ENCODE measurements around the gene BANP.

The BANP gene

GRCh38 chr16:88057656-88058055, 106.4 kb downstream of the BANP start:
- no peak for TF ChIP-seq EZH2 (IDR thresholded peaks at IDR 0.05; ENCODE audit: borderline replicate concordance, low read length)
- no peak for TF ChIP-seq CTCF (IDR thresholded peaks at IDR 0.05; ENCODE audit: low read length)
- no peaks in the 10 kb centered on the region for H3K9me3 ChIP-seq (ENCODE audit: low read length)
- H3K79me2 ChIP-seq (ENCODE audit: insufficient read depth, low read length), result no peaks in the 10 kb centered on the region
- no peaks in the 10 kb centered on the region for H4K20me1 ChIP-seq (ENCODE audit: insufficient read depth, low read length)
- H2AFZ ChIP-seq (ENCODE audit: low read length), result no peak overlapping the region
- H3K27me3 ChIP-seq (ENCODE audit: insufficient read depth, low read length), result no peaks in the 10 kb centered on the region
- no peak overlapping the region for H3K4me2 ChIP-seq (ENCODE audit: low read length)
- H3K4me1 ChIP-seq (ENCODE audit: insufficient read depth, low read length, severe bottlenecking), result peaks cover 6% of the 10 kb centered on the region
- H3K4me3 ChIP-seq (ENCODE audit: low read depth, low read length, poor library complexity, severe bottlenecking), result no peak overlapping the region
- no peaks in the 10 kb centered on the region for H3K9me2 ChIP-seq (ENCODE audit: low read depth, low read length)
- H3K27ac ChIP-seq (ENCODE audit: low read depth, low read length, poor library complexity, severe bottlenecking), result no peak overlapping the region
- peaks cover 16% of the 10 kb centered on the region for H3K36me3 ChIP-seq (ENCODE audit: insufficient read depth, low read length)
- H3F3A ChIP-seq (ENCODE audit: insufficient read depth, low read length), result no peaks in the 10 kb centered on the region
- no peak overlapping the region for H3K9ac ChIP-seq (ENCODE audit: low read length)

- peaks cover 11% of the 10 kb centered on the region; the same call in 1 of the 2 replicates for H3K36me3 ChIP-seq (ENCODE audit: insufficient read depth, low read length)
- no peak overlapping the region for H3K4me2 ChIP-seq (ENCODE audit: low read length)
- no peak overlapping the region for H3K4me3 ChIP-seq (ENCODE audit: low read depth, low read length, poor library complexity, severe bottlenecking)
- H3K9ac ChIP-seq (ENCODE audit: low read length), result no peak overlapping the region
- H2AFZ ChIP-seq (ENCODE audit: low read length), result no peak overlapping the region
- H3F3A ChIP-seq (ENCODE audit: insufficient read depth, low read length), result no peaks in the 10 kb centered on the region
- peaks cover 6% of the 10 kb centered on the region for H3K4me1 ChIP-seq (ENCODE audit: insufficient read depth, low read length, severe bottlenecking)
- H4K20me1 ChIP-seq (ENCODE audit: insufficient read depth, low read length), result no peaks in the 10 kb centered on the region
- no peaks in the 10 kb centered on the region for H3K9me2 ChIP-seq (ENCODE audit: low read depth, low read length)
- no peaks in the 10 kb centered on the region for H3K9me3 ChIP-seq (ENCODE audit: low read length)
- H3K27me3 ChIP-seq (ENCODE audit: insufficient read depth, low read length), result no peaks in the 10 kb centered on the region
- TF ChIP-seq EZH2 (IDR thresholded peaks at IDR 0.05; ENCODE audit: borderline replicate concordance, low read length), result no peak
- no peak for TF ChIP-seq CTCF (IDR thresholded peaks at IDR 0.05; ENCODE audit: low read length)
- H3K27ac ChIP-seq (ENCODE audit: low read depth, low read length, poor library complexity, severe bottlenecking), result no peak overlapping the region
- no peaks in the 10 kb centered on the region for H3K79me2 ChIP-seq (ENCODE audit: insufficient read depth, low read length)
Observed at GRCh38 chr16:88058136-88058535, 106.9 kb downstream of the BANP start.

GRCh38 chr16:88058817-88059216, 107.6 kb downstream of the BANP start:
- no peak overlapping the region for H3K4me2 ChIP-seq (ENCODE audit: low read length)
- no peak overlapping the region for H2AFZ ChIP-seq (ENCODE audit: low read length)
- no peak overlapping the region for H3K4me3 ChIP-seq (ENCODE audit: low read depth, low read length, poor library complexity, severe bottlenecking)
- H3K9me2 ChIP-seq (ENCODE audit: low read depth, low read length), result no peaks in the 10 kb centered on the region
- no peaks in the 10 kb centered on the region for H3F3A ChIP-seq (ENCODE audit: insufficient read depth, low read length)
- H3K79me2 ChIP-seq (ENCODE audit: insufficient read depth, low read length), result no peaks in the 10 kb centered on the region
- no peak overlapping the region for H3K9ac ChIP-seq (ENCODE audit: low read length)
- H3K27ac ChIP-seq (ENCODE audit: low read depth, low read length, poor library complexity, severe bottlenecking), result no peak overlapping the region
- no peaks in the 10 kb centered on the region for H3K9me3 ChIP-seq (ENCODE audit: low read length)
- no peak for TF ChIP-seq CTCF (IDR thresholded peaks at IDR 0.05; ENCODE audit: low read length)
- no peak for TF ChIP-seq EZH2 (IDR thresholded peaks at IDR 0.05; ENCODE audit: borderline replicate concordance, low read length)
- peaks cover 11% of the 10 kb centered on the region; the same call in 1 of the 2 replicates for H3K36me3 ChIP-seq (ENCODE audit: insufficient read depth, low read length)
- H3K4me1 ChIP-seq (ENCODE audit: insufficient read depth, low read length, severe bottlenecking), result peaks cover 6% of the 10 kb centered on the region
- H3K27me3 ChIP-seq (ENCODE audit: insufficient read depth, low read length), result no peaks in the 10 kb centered on the region
- H4K20me1 ChIP-seq (ENCODE audit: insufficient read depth, low read length), result no peaks in the 10 kb centered on the region

All from OCI-LY1 (cell line).